GM19239 (cell line): ENCODE results near the gene DPYSL3.

ENCODE experiments used
- DNase-seq: peaks from one replicate; pipeline ENCODE4 v3.0.0; 2011; ENCODE audit warnings: low spot score; ENCODE audit not compliant: insufficient read length
- FAIRE-seq: peaks from 2 replicates; lab custom pipeline; 2011; peaks lifted over from hg19 to GRCh38; lab: Jason Lieb, UNC

The DPYSL3 gene

GRCh38 chr5:147517383-147517782, 7.5 kb upstream of the DPYSL3 start:
- DNase-seq (no peak), FAIRE-seq (no peak)

- DNase-seq (no peak), FAIRE-seq (no peak)
These were observed 5.4 kb upstream of the DPYSL3 start for GRCh38 chr5:147515269-147515668.

GRCh38 chr5:147512659-147513379, 3.0 kb upstream of the DPYSL3 start:
- DNase-seq: no peak

GRCh38 chr5:147510885-147511284, 1.0 kb upstream of the DPYSL3 start:
- DNase-seq: no peak
- FAIRE-seq: no peak

More at GRCh38 chr5:147512659-147513379, 3.0 kb upstream of the DPYSL3 start:
- no peak for FAIRE-seq

- FAIRE-seq (no peak), DNase-seq (no peak)
These were observed 693 bp downstream of the DPYSL3 start for GRCh38 chr5:147509041-147509709.

GRCh38 chr5:147508711-147509040, 1.2 kb downstream of the DPYSL3 start:
- FAIRE-seq: no peak
- DNase-seq: no peak

GRCh38 chr5:147507480-147508126, 2.3 kb downstream of the DPYSL3 start:
- no peak for DNase-seq
- no peak for FAIRE-seq

GRCh38 chr5:147504535-147504934, 5.3 kb downstream of the DPYSL3 start:
- no peak for FAIRE-seq
- no peak for DNase-seq

- FAIRE-seq (no peak), DNase-seq (no peak)
These were observed 5.9 kb downstream of the DPYSL3 start for GRCh38 chr5:147504011-147504410.

GRCh38 chr5:147490989-147491388, 18.9 kb downstream of the DPYSL3 start:
- DNase-seq (no peak), FAIRE-seq (no peak)

GRCh38 chr5:147487031-147487750, 22.7 kb downstream of the DPYSL3 start:
- FAIRE-seq: no peak
- DNase-seq: no peak

- DNase-seq (no peak), FAIRE-seq (no peak)
These were observed 24.1 kb downstream of the DPYSL3 start for GRCh38 chr5:147485814-147486213.

- FAIRE-seq: no peak
- no peak for DNase-seq
These were observed 24.8 kb downstream of the DPYSL3 start for GRCh38 chr5:147485046-147485445.

GRCh38 chr5:147484708-147485020, 25.2 kb downstream of the DPYSL3 start:
- no peak for FAIRE-seq

GRCh38 chr5:147483961-147484707, 25.7 kb downstream of the DPYSL3 start:
- no peak for FAIRE-seq
- no peak for DNase-seq

More at GRCh38 chr5:147484708-147485020, 25.2 kb downstream of the DPYSL3 start:
- no peak for DNase-seq

GRCh38 chr5:147483188-147483790, 26.6 kb downstream of the DPYSL3 start:
- no peak for FAIRE-seq
- DNase-seq: no peak

- DNase-seq (no peak), FAIRE-seq (no peak)
These were observed 27.1 kb downstream of the DPYSL3 start for GRCh38 chr5:147482706-147483180.

GRCh38 chr5:147481874-147482705, 27.8 kb downstream of the DPYSL3 start:
- no peak for DNase-seq
- no peak for FAIRE-seq

- DNase-seq (no peak), FAIRE-seq (no peak)
These were observed 28.5 kb downstream of the DPYSL3 start for GRCh38 chr5:147481376-147481775.
